CD4-positive, alpha-beta memory T cell (primary cell): ENCODE data around the gene DUSP18. TPM values are rescaled to one million over a fixed set of nuclear protein-coding genes. Genes with fewer than 3 reads are reported as not detected.
A peak's percentile ranks its signal among the peaks of the same experiment; 100 is the strongest.

Experiments
- CTCF ChIA-PET: fragments of 350-600 bp; sonication (Branson Sonifier 250); formaldehyde crosslinking; loops from one replicate; lab custom pipeline; 2021; ENCODE audit warnings: inconsistent platforms; ENCODE audit not compliant: partially characterized antibody; lab: Charles Lee
- POLR2A ChIA-PET: fragments of 350-600 bp; sonication (Branson Sonifier 250); formaldehyde crosslinking; loops from one replicate; lab custom pipeline; 2021; ENCODE audit not compliant: partially characterized antibody; lab: Charles Lee
- DNase-seq, 5 donors: peaks; one replicate each; pipeline versions ENCODE4 v3.0.0 to v3.0.0-alpha.2; 2020 to 2022; ENCODE audit warnings: mixed read lengths in 1 of 5
- H3K27ac ChIP-seq: one replicate; pipeline ENCODE4 v1.7.0; 2013; ENCODE audit warnings: low read depth, low read length
- H3K27me3 ChIP-seq: 2 replicates; pipeline ENCODE4 v1.7.0; 2013; ENCODE audit warnings: mild to moderate bottlenecking, low read length, moderate library complexity; ENCODE audit not compliant: insufficient read depth
- H3K36me3 ChIP-seq: 2 replicates; pipeline ENCODE4 v1.7.0; 2013; ENCODE audit warnings: mild to moderate bottlenecking, low read length, moderate library complexity; ENCODE audit not compliant: insufficient read depth
- H3K4me1 ChIP-seq: 2 replicates; pipeline ENCODE4 v1.7.0; 2013; ENCODE audit warnings: mild to moderate bottlenecking, low read length, moderate library complexity; ENCODE audit not compliant: insufficient read depth
- H3K4me3 ChIP-seq, 2 donors: one replicate each; pipeline ENCODE4 v1.7.0; 2013; ENCODE audit warnings: low read length in 2 of 2, mild to moderate bottlenecking in 1 of 2
- H3K9me3 ChIP-seq, 2 donors: one replicate each; pipeline ENCODE4 v1.7.0; 2013; ENCODE audit warnings: low read length in 2 of 2, control low read depth in 1 of 2; ENCODE audit not compliant: control insufficient read depth in 1 of 2
- H3K27ac Mint-ChIP-seq, 7 donors: one replicate each; pipeline ENCODE4 v1.8.0; 2020 to 2021; ENCODE audit warnings: mixed read lengths in 7 of 7, mild to moderate bottlenecking in 6 of 7, inconsistent platforms in 3 of 7, moderate library complexity in 3 of 7
- H3K27me3 Mint-ChIP-seq, 2 donors: one replicate each; pipeline ENCODE4 v1.8.0; 2020 to 2021; ENCODE audit warnings: mixed read lengths in 2 of 2
- H3K36me3 Mint-ChIP-seq, 2 donors: one replicate each; pipeline ENCODE4 v1.8.0; 2020 to 2021; ENCODE audit warnings: mixed read lengths in 2 of 2, inconsistent platforms in 1 of 2, mild to moderate bottlenecking in 1 of 2
- H3K4me1 Mint-ChIP-seq, 4 donors: one replicate each; pipeline ENCODE4 v1.8.0; 2020 to 2021; ENCODE audit warnings: mixed read lengths in 4 of 4, mild to moderate bottlenecking in 1 of 4
- H3K4me3 Mint-ChIP-seq, 8 donors: one replicate each; pipeline ENCODE4 v1.8.0; 2020 to 2021; ENCODE audit warnings: mixed read lengths in 8 of 8, mild to moderate bottlenecking in 7 of 8, moderate library complexity in 6 of 8, inconsistent platforms in 3 of 8
- H3K9me3 Mint-ChIP-seq, 8 donors: one replicate each; pipeline ENCODE4 v1.8.0; 2020 to 2021; ENCODE audit warnings: mixed read lengths in 8 of 8, mild to moderate bottlenecking in 5 of 8, inconsistent platforms in 3 of 8, moderate library complexity in 1 of 8
- intact Hi-C: fragments of 100-400 bp; cut with micrococcal nuclease; formaldehyde crosslinking; loops from one replicate; pipeline ENCODE4 v1.15.1; 2023
- polyA plus RNA-seq, 2 donors: library from polyadenylated mRNA; unstranded; fragments of 300-500 nt; fragmentation: Illumina TruSeq; gene quantifications; one replicate each; pipeline ENCODE4 v1.2.3, GENCODE V29; 2021
- total RNA-seq, 2 experiments: library from RNA; stranded (reverse); gene quantifications; one replicate each; pipeline ENCODE4 v1.2.3, GENCODE V29; 2021

The DUSP18 gene
- total and polyA plus RNA-seq, 4 experiments from 2014 or later, result 12.4 to 16.9 (median 15.6) TPM

DNA sequence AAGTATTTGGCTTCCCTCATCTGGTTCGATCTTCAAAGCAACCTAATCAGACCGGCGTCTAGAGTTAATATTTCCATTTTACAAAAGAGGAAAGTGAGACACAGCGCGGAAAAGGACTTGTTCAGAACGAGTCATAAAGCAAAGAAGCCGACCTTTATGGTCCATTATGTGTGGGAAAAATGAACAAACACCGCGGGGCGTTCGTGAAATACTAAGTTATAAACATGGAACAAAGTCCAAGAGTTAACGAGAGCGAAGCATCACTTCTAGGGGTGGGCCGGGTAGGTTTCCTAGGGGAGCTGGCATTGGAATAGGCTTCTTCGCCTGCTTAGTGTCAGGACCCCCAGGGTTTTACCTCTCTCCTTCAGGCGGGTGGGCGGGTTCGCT is 575 bp downstream of the DUSP18 start:
- Histone ChIP-seq H3K9me3 (no peaks in the 10 kb centered on the region), H3K27me3 (no peaks in the 10 kb centered on the region), H3K27ac (peak overlapping the region; percentile 61), H3K36me3 (peaks cover 11% of the 10 kb centered on the region), H3K4me3 (peak overlapping the region; percentile 79 to 84), H3K4me1 (peaks cover 13% of the 10 kb centered on the region)
- H3K4me1 Mint-ChIP-seq, result peaks cover 16 to 28% (median 22%) of the 10 kb centered on the region in 4 donors
- intact Hi-C loops, result loop anchor here (1.0 kb wide), 4 partner anchors 18 to 88 kb away; partner anchors contain the start of genes PES1 and SLC35E4
- CTCF ChIA-PET, result interaction anchor here (3.4 kb wide), 1 partner anchor 32 kb away, joined by 19 read pairs; the partner anchor contains the start of gene SLC35E4
- H3K9me3 Mint-ChIP-seq, result peaks cover 0 to 3% (median 0%) of the 10 kb centered on the region in 8 donors
- peak overlapping the region; percentile 90 to 99 (median 96) for H3K4me3 Mint-ChIP-seq
- peaks cover 24 to 28% of the 10 kb centered on the region in 2 donors for H3K36me3 Mint-ChIP-seq
- peak in 4 of 5 donors; percentile 10 to 20 (median 12) for DNase-seq
- POLR2A ChIA-PET, result interaction anchor here (0.9 to 3.2 kb wide), 5 partner anchors 13 to 74 kb away, joined by 3 to 24 read pairs (median 3); partner anchors contain the start of gene SLC35E4
- no peaks in the 10 kb centered on the region for H3K27me3 Mint-ChIP-seq
- peak overlapping the region; percentile 80 to 99 (median 94) for H3K27ac Mint-ChIP-seq

DNA sequence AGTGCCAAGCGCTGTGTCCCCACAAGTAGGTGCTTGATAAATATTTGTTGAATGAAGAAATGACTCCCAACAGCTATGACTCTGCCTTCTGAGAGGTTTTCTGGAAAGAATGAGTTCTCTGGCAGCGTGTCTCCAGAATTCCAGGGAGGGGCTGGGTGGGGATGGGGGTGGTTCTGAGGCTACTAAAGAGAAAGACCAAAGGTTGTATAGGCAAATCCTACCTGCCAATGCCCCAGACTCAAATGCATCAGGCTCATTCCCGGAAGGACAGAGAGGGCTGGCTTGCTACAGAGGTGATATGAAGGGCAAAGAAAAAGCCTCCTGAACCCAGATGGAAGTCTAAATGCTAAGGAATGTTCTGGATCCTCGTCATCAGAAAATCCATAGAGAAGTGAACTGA is 1.9 kb downstream of the DUSP18 start:
- Mint-ChIP-seq H3K36me3 (peaks cover 31 to 34% of the 10 kb centered on the region in 2 donors), H3K9me3 (peaks cover 0 to 3% (median 0%) of the 10 kb centered on the region in 8 donors), H3K27ac (peak overlapping the region in 1 of 7 donors; percentile 29), H3K27me3 (no peaks in the 10 kb centered on the region), H3K4me1 (peaks cover 16 to 28% (median 22%) of the 10 kb centered on the region in 4 donors), H3K4me3 (peak overlapping the region in 5 of 8 donors; percentile 69 to 98 (median 95))
- H3K9me3 ChIP-seq, result no peaks in the 10 kb centered on the region
- peaks cover 13% of the 10 kb centered on the region for H3K4me1 ChIP-seq
- ChIA-PET CTCF (interaction anchor here (0.7 to 3.4 kb wide), 2 partner anchors 31 to 1602 kb away, joined by 4 to 19 read pairs; partner anchors contain the start of gene SLC35E4), POLR2A (interaction anchor here (3.2 kb wide), 1 partner anchor 31 kb away, joined by 24 read pairs; the partner anchor contains the start of gene SLC35E4)
- no peak overlapping the region for H3K4me3 ChIP-seq
- no peak for DNase-seq
- intact Hi-C loops, result no loop called here
- peaks cover 13% of the 10 kb centered on the region for H3K36me3 ChIP-seq
- H3K27me3 ChIP-seq, result no peaks in the 10 kb centered on the region
- H3K27ac ChIP-seq, result no peak overlapping the region

DNA sequence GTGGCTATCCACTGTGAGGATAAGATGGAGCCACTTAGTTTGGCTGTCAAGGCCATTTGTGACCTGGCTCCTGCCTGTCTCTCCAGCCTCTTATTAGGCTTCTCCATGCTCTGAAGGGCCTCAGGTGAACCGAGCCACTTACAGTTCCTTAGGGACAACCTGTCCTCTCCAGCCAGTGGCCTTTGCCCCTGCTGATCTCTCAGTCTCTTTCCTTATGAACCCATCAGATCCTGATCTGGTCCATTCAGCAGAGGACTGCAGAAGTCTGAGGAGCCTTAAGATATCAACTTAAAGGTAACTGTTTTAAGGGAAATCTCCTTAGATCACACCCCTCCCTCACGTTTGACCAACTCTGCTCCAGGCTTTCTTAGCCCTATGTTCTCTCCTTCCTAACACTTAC is 2.4 kb downstream of the DUSP18 start:
- ChIA-PET POLR2A (interaction anchor here (1.5 kb wide), 1 partner anchor 15 kb away, joined by 3 read pairs; no protein-coding TSS in a partner anchor), CTCF (no interaction called here)
- H3K36me3 Mint-ChIP-seq, result peaks cover 34 to 40% of the 10 kb centered on the region in 2 donors
- no peak overlapping the region for H3K4me3 Mint-ChIP-seq
- Histone ChIP-seq H3K27me3 (no peaks in the 10 kb centered on the region), H3K27ac (no peak overlapping the region), H3K4me1 (peaks cover 13% of the 10 kb centered on the region), H3K9me3 (no peaks in the 10 kb centered on the region), H3K36me3 (peaks cover 13% of the 10 kb centered on the region), H3K4me3 (no peak overlapping the region)
- intact Hi-C loops, result no loop called here
- no peak for DNase-seq
- no peaks in the 10 kb centered on the region for H3K27me3 Mint-ChIP-seq
- H3K9me3 Mint-ChIP-seq, result peaks cover 0 to 3% (median 0%) of the 10 kb centered on the region in 8 donors
- H3K4me1 Mint-ChIP-seq, result peaks cover 16 to 28% (median 23%) of the 10 kb centered on the region in 4 donors
- H3K27ac Mint-ChIP-seq, result peak overlapping the region in 2 of 7 donors; percentile 23 to 27

DNA sequence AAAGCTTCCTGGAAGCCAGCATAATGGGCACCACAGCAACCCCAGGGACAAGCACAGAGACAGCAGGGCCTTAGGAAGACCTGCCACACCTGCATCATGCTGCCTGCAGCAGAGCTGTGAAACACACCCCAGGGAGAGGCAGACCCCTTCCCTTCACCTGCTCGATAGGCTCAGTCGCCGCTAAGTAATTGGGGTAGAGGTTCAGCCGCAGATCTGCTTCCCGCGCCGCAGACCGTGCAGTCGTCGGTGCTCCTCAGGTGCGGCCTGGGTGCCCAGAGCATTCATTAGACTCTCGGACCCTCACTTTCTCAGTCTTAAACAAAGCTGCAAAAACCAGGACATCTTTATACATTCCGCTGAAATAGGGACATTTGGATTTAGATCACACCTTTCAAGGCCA is 2.9 kb downstream of the DUSP18 start:
- no peaks in the 10 kb centered on the region for H3K27me3 ChIP-seq
- peaks cover 13% of the 10 kb centered on the region for H3K36me3 ChIP-seq
- Mint-ChIP-seq H3K4me3 (peak overlapping the region in 3 of 8 donors; percentile 14 to 27 (median 20)), H3K27ac (peak overlapping the region in 1 of 7 donors; percentile 50), H3K36me3 (peaks cover 39 to 42% of the 10 kb centered on the region in 2 donors), H3K4me1 (peaks cover 16 to 28% (median 24%) of the 10 kb centered on the region in 4 donors), H3K27me3 (no peaks in the 10 kb centered on the region), H3K9me3 (peaks cover 0 to 3% (median 0%) of the 10 kb centered on the region in 8 donors)
- H3K27ac ChIP-seq, result no peak overlapping the region
- no peak for DNase-seq
- intact Hi-C loops, result no loop called here
- no peaks in the 10 kb centered on the region for H3K9me3 ChIP-seq
- POLR2A ChIA-PET, result interaction anchor here (1.5 kb wide), 1 partner anchor 15 kb away, joined by 3 read pairs; no protein-coding TSS in a partner anchor
- H3K4me1 ChIP-seq, result peaks cover 13% of the 10 kb centered on the region
- no peak overlapping the region for H3K4me3 ChIP-seq
- CTCF ChIA-PET, result no interaction called here

DNA sequence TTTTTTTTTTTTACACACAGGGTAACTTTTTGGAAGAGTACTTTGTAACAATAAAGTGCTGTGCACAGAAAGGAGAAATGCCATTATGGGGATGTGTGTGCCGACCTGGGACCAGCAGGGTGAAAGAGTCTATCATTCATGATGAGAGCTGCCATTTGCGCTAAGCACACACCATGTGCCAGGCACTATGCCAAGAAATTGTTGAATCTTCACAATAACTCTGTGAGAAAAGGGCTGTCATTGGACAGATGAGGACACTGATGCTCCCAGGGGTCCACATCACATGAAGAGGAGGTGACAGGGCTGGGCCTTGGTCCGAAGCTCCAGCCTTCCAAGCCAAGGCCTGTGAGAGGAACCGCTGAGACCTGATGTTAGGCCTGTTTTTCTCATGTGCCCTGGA is 5.6 kb downstream of the DUSP18 start:
- DNase-seq, result no peak
- peaks cover 45 to 50% of the 10 kb centered on the region in 2 donors for H3K36me3 Mint-ChIP-seq
- peaks cover 12 to 21% (median 19%) of the 10 kb centered on the region in 4 donors for H3K4me1 Mint-ChIP-seq
- Histone ChIP-seq H3K27me3 (no peaks in the 10 kb centered on the region), H3K36me3 (peaks cover 13% of the 10 kb centered on the region), H3K4me1 (peaks cover 6% of the 10 kb centered on the region), H3K4me3 (no peak overlapping the region), H3K9me3 (no peaks in the 10 kb centered on the region), H3K27ac (no peak overlapping the region)
- H3K27ac Mint-ChIP-seq, result peak overlapping the region in 2 of 7 donors; percentile 19 to 63
- H3K9me3 Mint-ChIP-seq, result no peaks in the 10 kb centered on the region
- intact Hi-C loops, result no loop called here
- POLR2A ChIA-PET, result no interaction called here
- H3K27me3 Mint-ChIP-seq, result no peaks in the 10 kb centered on the region
- CTCF ChIA-PET, result interaction anchor here (1.2 kb wide), 1 partner anchor 28 kb away, joined by 6 read pairs; no protein-coding TSS in a partner anchor
- H3K4me3 Mint-ChIP-seq, result no peak overlapping the region

DNA sequence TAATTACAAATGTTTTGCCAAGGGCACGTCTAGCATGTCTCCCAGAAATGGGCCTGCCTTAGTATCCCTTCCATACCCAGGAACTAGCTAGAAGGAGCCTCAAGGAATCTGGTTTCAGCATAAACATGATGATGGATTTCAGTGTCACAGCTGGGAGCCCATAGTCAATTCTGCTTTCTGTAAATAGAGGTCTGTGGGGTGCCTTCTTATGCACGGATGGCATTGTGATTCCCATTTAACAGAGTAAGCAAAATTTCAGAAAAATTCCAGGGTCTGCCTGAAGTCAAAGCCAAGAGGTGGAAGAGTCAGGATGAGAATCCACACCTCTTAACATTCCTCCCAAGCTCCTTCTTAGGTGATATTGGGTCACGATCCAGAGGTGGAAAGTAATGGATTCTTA is 12.1 kb downstream of the DUSP18 start:
- no peak overlapping the region for H3K4me3 ChIP-seq
- ChIA-PET POLR2A (interaction anchor here (0.6 kb wide), 2 partner anchors 18 to 264 kb away, joined by 3 read pairs; no protein-coding TSS in a partner anchor), CTCF (no interaction called here)
- intact Hi-C loops, result no loop called here
- Mint-ChIP-seq H3K36me3 (peaks cover 17 to 25% of the 10 kb centered on the region in 2 donors), H3K27ac (no peak overlapping the region), H3K27me3 (no peaks in the 10 kb centered on the region), H3K4me3 (no peak overlapping the region), H3K9me3 (no peaks in the 10 kb centered on the region), H3K4me1 (peaks cover 0 to 16% (median 4%) of the 10 kb centered on the region in 4 donors)
- no peak overlapping the region for H3K27ac ChIP-seq
- no peaks in the 10 kb centered on the region for H3K36me3 ChIP-seq
- no peaks in the 10 kb centered on the region for H3K27me3 ChIP-seq
- no peak for DNase-seq
- H3K4me1 ChIP-seq, result no peaks in the 10 kb centered on the region
- H3K9me3 ChIP-seq, result no peaks in the 10 kb centered on the region

DNA sequence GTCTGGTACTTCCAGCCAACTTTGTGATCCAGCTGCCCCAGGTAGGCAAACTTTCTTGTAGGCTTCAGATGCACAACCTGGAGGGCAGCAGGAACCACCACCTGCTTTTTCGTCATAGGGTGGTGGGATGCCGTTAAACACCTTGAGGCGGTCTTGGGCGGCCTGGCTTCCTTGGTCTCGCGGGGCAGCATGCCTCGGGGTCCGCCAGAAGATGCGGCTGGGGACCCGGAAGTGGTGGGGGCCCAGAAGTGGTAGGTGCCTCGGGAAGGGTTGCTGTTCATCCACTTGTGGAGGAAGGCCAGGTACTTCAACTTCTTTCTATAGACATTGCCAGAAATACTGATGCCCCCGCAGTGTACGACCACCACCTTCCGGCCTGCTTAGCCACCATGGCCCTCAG is 13.3 kb downstream of the DUSP18 start:
- no peak for DNase-seq
- no peak overlapping the region for H3K4me3 ChIP-seq
- no peaks in the 10 kb centered on the region for H3K27me3 ChIP-seq
- POLR2A ChIA-PET, result interaction anchor here (0.9 kb wide), 1 partner anchor 13 kb away, joined by 3 read pairs; the partner anchor contains the start of gene DUSP18
- no peak overlapping the region for H3K27ac ChIP-seq
- Mint-ChIP-seq H3K4me1 (peaks cover 0 to 17% (median 7%) of the 10 kb centered on the region in 4 donors), H3K9me3 (no peaks in the 10 kb centered on the region), H3K27ac (no peak overlapping the region), H3K36me3 (peaks cover 9 to 15% of the 10 kb centered on the region in 2 donors), H3K27me3 (no peaks in the 10 kb centered on the region), H3K4me3 (no peak overlapping the region)
- H3K9me3 ChIP-seq, result no peaks in the 10 kb centered on the region
- H3K36me3 ChIP-seq, result no peaks in the 10 kb centered on the region
- CTCF ChIA-PET, result no interaction called here
- intact Hi-C loops, result no loop called here
- peaks cover 4% of the 10 kb centered on the region for H3K4me1 ChIP-seq
